ENCODE data around the gene SLC29A4.
"Not testable (repeated sequence)": the region's sequence is repeated elsewhere in the genome, so short reads cannot be mapped to it uniquely, and the experiment has no call there.

The SLC29A4 gene

DNA sequence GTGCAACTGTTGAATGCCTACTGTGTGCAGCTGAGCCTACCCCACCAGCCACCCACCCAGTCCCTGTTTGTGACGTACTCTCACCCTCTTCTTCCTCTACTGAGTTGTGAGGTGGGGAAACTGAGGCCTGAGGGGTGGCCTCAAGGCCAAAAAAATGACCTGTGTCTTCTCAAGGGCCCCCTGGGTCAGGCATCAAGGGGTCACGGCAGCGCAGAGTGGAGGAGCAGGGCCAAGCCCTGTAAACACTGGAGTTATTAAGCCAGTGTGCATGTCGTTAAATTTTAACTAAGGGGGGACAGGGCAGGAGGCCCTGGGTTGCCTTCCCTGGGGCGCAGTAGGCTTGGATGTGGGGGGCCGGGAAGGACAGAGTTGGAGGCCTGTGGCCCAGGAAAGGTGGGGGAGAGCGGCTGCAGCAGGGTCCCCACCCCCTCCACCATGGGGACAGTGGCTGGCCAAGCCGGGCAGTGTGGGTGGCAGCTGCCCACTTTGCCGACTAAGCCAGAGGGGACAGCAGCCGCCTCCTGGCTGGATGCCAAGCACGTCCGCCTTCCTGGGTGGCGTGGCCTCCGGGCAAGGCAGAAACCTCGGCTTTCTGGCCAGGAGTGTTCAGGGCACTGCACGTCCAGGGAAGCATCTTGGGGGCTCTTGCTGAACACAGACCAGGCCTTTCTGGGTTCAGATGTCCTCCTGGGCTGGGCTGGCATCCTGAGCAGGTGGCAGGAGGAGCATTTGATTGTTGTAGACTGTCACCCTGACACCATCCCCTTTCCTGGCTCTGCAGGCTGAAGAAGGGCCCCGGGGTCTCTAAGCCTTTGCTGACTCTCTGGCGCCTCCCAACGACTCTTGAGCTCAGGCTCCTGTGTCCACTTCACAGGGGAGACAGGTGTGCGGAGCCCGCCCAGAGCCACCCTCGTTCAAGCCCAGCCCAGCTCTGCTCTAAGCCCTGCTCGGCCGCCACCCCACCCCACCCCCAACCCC, 1.9 kb downstream of the SLC29A4 start:
- Histone ChIP-seq H3K9ac (ENCODE audit: low read depth in 1 of 2, low read length in 2 of 2) (no peak overlapping the region), H3K27ac (ENCODE audit: low read depth in 2 of 2, low read length in 2 of 2) (no peak overlapping the region), H3K27me3 (ENCODE audit: control insufficient read depth in 2 of 2, insufficient read depth in 2 of 2, low read length in 2 of 2) (no peaks in the 10 kb centered on the region)

GRCh38 chr7:5286933-5287332, 4.2 kb downstream of the SLC29A4 start:
- Histone ChIP-seq H3K9me3 (ENCODE audit: control insufficient read depth in 2 of 2, low read length in 2 of 2) (no peaks in the 10 kb centered on the region), H3K4me1 (ENCODE audit: control insufficient read depth in 2 of 2, insufficient read depth in 2 of 2, low read length in 2 of 2) (peaks cover 7 to 12% of the 10 kb centered on the region in 2 donors), H3K9ac (ENCODE audit: low read depth in 1 of 2, low read length in 2 of 2) (no peak overlapping the region), H3K36me3 (ENCODE audit: control insufficient read depth in 2 of 2, insufficient read depth in 2 of 2, low read length in 2 of 2) (no peaks in the 10 kb centered on the region), H3K27me3 (ENCODE audit: control insufficient read depth in 2 of 2, insufficient read depth in 2 of 2, low read length in 2 of 2) (no peaks in the 10 kb centered on the region), H3K27ac (ENCODE audit: low read depth in 2 of 2, low read length in 2 of 2) (no peak overlapping the region), H3K4me3 (ENCODE audit: low read length in 2 of 2) (no peak overlapping the region)

More for the DNA sequence above, 1.9 kb downstream of the SLC29A4 start:
- no peak overlapping the region for H3K4me3 ChIP-seq (ENCODE audit: low read length in 2 of 2)
- H3K36me3 ChIP-seq (ENCODE audit: control insufficient read depth in 2 of 2, insufficient read depth in 2 of 2, low read length in 2 of 2), result no peaks in the 10 kb centered on the region
- peaks cover 7 to 12% of the 10 kb centered on the region in 2 donors for H3K4me1 ChIP-seq (ENCODE audit: control insufficient read depth in 2 of 2, insufficient read depth in 2 of 2, low read length in 2 of 2)
- H3K9me3 ChIP-seq (ENCODE audit: control insufficient read depth in 2 of 2, low read length in 2 of 2), result no peaks in the 10 kb centered on the region

GRCh38 chr7:5287373-5287772, 4.6 kb downstream of the SLC29A4 start:
- not testable (repeated sequence) for H3K36me3 ChIP-seq (ENCODE audit: control insufficient read depth in 2 of 2, insufficient read depth in 2 of 2, low read length in 2 of 2); H3K4me3 ChIP-seq (ENCODE audit: low read length in 2 of 2); H3K9ac ChIP-seq (ENCODE audit: low read depth in 1 of 2, low read length in 2 of 2); H3K27me3 ChIP-seq (ENCODE audit: control insufficient read depth in 2 of 2, insufficient read depth in 2 of 2, low read length in 2 of 2); H3K27ac ChIP-seq (ENCODE audit: low read depth in 2 of 2, low read length in 2 of 2); H3K9me3 ChIP-seq (ENCODE audit: control insufficient read depth in 2 of 2, low read length in 2 of 2)
- H3K4me1 ChIP-seq (ENCODE audit: control insufficient read depth in 2 of 2, insufficient read depth in 2 of 2, low read length in 2 of 2), result peaks cover 7 to 12% of the 10 kb centered on the region in 2 donors

- Histone ChIP-seq H3K36me3 (ENCODE audit: control insufficient read depth in 2 of 2, insufficient read depth in 2 of 2, low read length in 2 of 2) (no peaks in the 10 kb centered on the region), H3K4me1 (ENCODE audit: control insufficient read depth in 2 of 2, insufficient read depth in 2 of 2, low read length in 2 of 2) (peaks cover 7 to 12% of the 10 kb centered on the region in 2 donors), H3K9ac (ENCODE audit: low read depth in 1 of 2, low read length in 2 of 2) (no peak overlapping the region), H3K27ac (ENCODE audit: low read depth in 2 of 2, low read length in 2 of 2) (no peak overlapping the region), H3K9me3 (ENCODE audit: control insufficient read depth in 2 of 2, low read length in 2 of 2) (no peaks in the 10 kb centered on the region), H3K27me3 (ENCODE audit: control insufficient read depth in 2 of 2, insufficient read depth in 2 of 2, low read length in 2 of 2) (no peaks in the 10 kb centered on the region), H3K4me3 (ENCODE audit: low read length in 2 of 2) (no peak overlapping the region)
Observed at GRCh38 chr7:5287802-5288201, 5.1 kb downstream of the SLC29A4 start.

DNA sequence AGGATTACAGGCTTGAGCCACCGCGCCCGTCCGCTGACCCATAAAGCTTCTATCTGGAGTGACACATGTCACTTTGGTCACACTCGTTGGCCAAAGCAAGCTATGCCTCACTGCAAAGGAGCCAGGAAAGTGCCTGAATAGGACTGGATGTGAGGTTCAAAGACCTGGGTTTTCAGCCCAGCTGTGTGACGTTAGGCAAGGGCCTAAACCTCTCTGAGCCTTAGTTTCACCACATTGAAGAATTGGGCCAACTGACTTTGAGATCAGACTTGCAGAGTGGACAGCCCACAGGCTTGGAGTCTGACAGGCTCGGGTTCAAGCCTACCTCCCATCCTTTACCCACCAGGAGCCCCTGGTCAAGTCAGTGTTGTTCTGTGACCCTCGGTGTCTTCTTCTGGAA, 5.8 kb downstream of the SLC29A4 start:
- H3K4me1 ChIP-seq (ENCODE audit: control insufficient read depth in 2 of 2, insufficient read depth in 2 of 2, low read length in 2 of 2), result peaks cover 7 to 11% of the 10 kb centered on the region in 2 donors
- not testable (repeated sequence) for H3K36me3 ChIP-seq (ENCODE audit: control insufficient read depth in 2 of 2, insufficient read depth in 2 of 2, low read length in 2 of 2); H3K27ac ChIP-seq (ENCODE audit: low read depth in 2 of 2, low read length in 2 of 2); H3K9ac ChIP-seq (ENCODE audit: low read depth in 1 of 2, low read length in 2 of 2); H3K27me3 ChIP-seq (ENCODE audit: control insufficient read depth in 2 of 2, insufficient read depth in 2 of 2, low read length in 2 of 2); H3K4me3 ChIP-seq (ENCODE audit: low read length in 2 of 2); H3K9me3 ChIP-seq (ENCODE audit: control insufficient read depth in 2 of 2, low read length in 2 of 2)

- peaks cover 6 to 7% of the 10 kb centered on the region in 2 donors for H3K4me1 ChIP-seq (ENCODE audit: control insufficient read depth in 2 of 2, insufficient read depth in 2 of 2, low read length in 2 of 2)
- no peak overlapping the region for H3K9ac ChIP-seq (ENCODE audit: low read depth in 1 of 2, low read length in 2 of 2)
- H3K27ac ChIP-seq (ENCODE audit: low read depth in 2 of 2, low read length in 2 of 2), result no peak overlapping the region
- H3K4me3 ChIP-seq (ENCODE audit: low read length in 2 of 2), result no peak overlapping the region
- no peaks in the 10 kb centered on the region for H3K27me3 ChIP-seq (ENCODE audit: control insufficient read depth in 2 of 2, insufficient read depth in 2 of 2, low read length in 2 of 2)
- no peaks in the 10 kb centered on the region for H3K36me3 ChIP-seq (ENCODE audit: control insufficient read depth in 2 of 2, insufficient read depth in 2 of 2, low read length in 2 of 2)
- H3K9me3 ChIP-seq (ENCODE audit: control insufficient read depth in 2 of 2, low read length in 2 of 2), result no peaks in the 10 kb centered on the region
Observed at GRCh38 chr7:5289355-5289754, 6.6 kb downstream of the SLC29A4 start.

DNA sequence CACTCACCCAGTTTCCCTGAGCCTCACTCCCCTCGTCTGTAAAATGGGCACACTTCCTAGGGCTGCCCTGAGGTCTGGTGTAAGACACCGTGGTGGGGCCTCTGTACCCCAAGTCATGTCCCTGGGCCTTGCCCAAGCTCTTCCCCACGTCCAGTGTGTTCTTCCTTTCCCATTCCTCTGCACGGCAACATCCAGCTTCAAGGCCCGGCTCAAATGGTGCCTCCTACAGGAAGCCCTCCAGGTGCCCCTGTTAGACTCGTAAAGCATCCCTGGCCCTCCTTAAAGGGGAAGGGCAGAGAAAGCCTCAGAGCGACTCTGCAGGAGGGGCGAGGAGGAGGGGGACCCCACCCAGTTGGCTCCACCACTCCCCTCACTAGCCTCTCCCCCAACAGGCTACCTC, 8.6 kb downstream of the SLC29A4 start:
- Histone ChIP-seq H3K36me3 (ENCODE audit: control insufficient read depth in 2 of 2, insufficient read depth in 2 of 2, low read length in 2 of 2) (no peaks in the 10 kb centered on the region), H3K4me1 (ENCODE audit: control insufficient read depth in 2 of 2, insufficient read depth in 2 of 2, low read length in 2 of 2) (no peaks in the 10 kb centered on the region), H3K4me3 (ENCODE audit: low read length in 2 of 2) (no peak overlapping the region), H3K27me3 (ENCODE audit: control insufficient read depth in 2 of 2, insufficient read depth in 2 of 2, low read length in 2 of 2) (no peaks in the 10 kb centered on the region), H3K9ac (ENCODE audit: low read depth in 1 of 2, low read length in 2 of 2) (no peak overlapping the region), H3K27ac (ENCODE audit: low read depth in 2 of 2, low read length in 2 of 2) (no peak overlapping the region), H3K9me3 (ENCODE audit: control insufficient read depth in 2 of 2, low read length in 2 of 2) (no peaks in the 10 kb centered on the region)

- H3K9me3 ChIP-seq (ENCODE audit: control insufficient read depth in 2 of 2, low read length in 2 of 2); H3K9ac ChIP-seq (ENCODE audit: low read depth in 1 of 2, low read length in 2 of 2); H3K27ac ChIP-seq (ENCODE audit: low read depth in 2 of 2, low read length in 2 of 2); H3K36me3 ChIP-seq (ENCODE audit: control insufficient read depth in 2 of 2, insufficient read depth in 2 of 2, low read length in 2 of 2); H3K27me3 ChIP-seq (ENCODE audit: control insufficient read depth in 2 of 2, insufficient read depth in 2 of 2, low read length in 2 of 2); H3K4me1 ChIP-seq (ENCODE audit: control insufficient read depth in 2 of 2, insufficient read depth in 2 of 2, low read length in 2 of 2); H3K4me3 ChIP-seq (ENCODE audit: low read length in 2 of 2): not testable (repeated sequence)
Observed at GRCh38 chr7:5291711-5292335, 9.1 kb downstream of the SLC29A4 start.

GRCh38 chr7:5294169-5294987, 11.6 kb downstream of the SLC29A4 start:
- no peaks in the 10 kb centered on the region for H3K27me3 ChIP-seq (ENCODE audit: control insufficient read depth in 2 of 2, insufficient read depth in 2 of 2, low read length in 2 of 2)
- no peaks in the 10 kb centered on the region for H3K36me3 ChIP-seq (ENCODE audit: control insufficient read depth in 2 of 2, insufficient read depth in 2 of 2, low read length in 2 of 2)
- no peaks in the 10 kb centered on the region for H3K9me3 ChIP-seq (ENCODE audit: control insufficient read depth in 2 of 2, low read length in 2 of 2)
- no peak overlapping the region for H3K4me3 ChIP-seq (ENCODE audit: low read length in 2 of 2)
- no peak overlapping the region for H3K9ac ChIP-seq (ENCODE audit: low read depth in 1 of 2, low read length in 2 of 2)
- no peaks in the 10 kb centered on the region for H3K4me1 ChIP-seq (ENCODE audit: control insufficient read depth in 2 of 2, insufficient read depth in 2 of 2, low read length in 2 of 2)
- no peak overlapping the region for H3K27ac ChIP-seq (ENCODE audit: low read depth in 2 of 2, low read length in 2 of 2)
